Measurements from ENCODE around the gene SLC6A14.

SLC6A14 gene

DNA sequence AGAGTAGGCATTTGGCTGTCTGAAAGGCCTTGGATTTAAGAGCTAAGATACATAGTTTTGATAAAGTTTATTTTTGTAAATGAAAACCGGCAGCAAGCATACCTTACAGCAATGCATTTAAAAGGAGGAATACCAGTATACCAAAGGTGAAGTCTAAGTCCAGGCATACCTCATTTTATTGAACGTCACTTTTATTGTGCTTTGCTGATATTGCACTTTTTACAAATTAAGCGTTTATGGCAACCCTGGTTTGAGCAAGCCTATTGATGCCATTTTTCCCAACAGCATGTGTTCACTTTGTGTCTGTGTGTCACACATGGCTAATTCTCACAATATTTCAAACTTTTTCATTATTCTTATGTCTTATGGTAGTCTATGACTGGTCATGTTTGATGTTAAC is 8.4 kb upstream of the SLC6A14 start:
- H3K27ac ChIP-seq: no peak overlapping the region
- no peak for TF ChIP-seq ZFX (IDR thresholded peaks at IDR 0.05)

DNA sequence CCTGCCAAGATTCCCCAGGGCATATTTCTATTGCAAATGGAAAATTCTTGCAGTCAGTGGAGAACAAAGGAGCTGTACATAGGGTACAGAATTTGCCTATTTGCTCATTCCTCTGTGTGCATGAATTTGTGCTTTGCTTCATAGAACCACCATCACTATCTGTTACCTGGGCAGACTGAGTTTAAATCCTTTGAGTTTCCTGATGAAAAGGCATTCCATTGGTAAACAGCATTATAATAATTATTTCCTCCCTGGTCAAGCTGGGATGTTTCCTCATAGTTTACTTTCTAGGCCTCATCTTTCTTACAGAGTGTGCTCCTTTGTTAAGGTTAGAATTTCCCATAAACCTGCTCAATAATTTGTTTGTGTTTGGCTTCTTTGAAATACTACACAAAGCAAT is 809 bp upstream of the SLC6A14 start:
- no peak for TF ChIP-seq ZFX (IDR thresholded peaks at IDR 0.05)
- TF ChIP-seq, protein P1, sequence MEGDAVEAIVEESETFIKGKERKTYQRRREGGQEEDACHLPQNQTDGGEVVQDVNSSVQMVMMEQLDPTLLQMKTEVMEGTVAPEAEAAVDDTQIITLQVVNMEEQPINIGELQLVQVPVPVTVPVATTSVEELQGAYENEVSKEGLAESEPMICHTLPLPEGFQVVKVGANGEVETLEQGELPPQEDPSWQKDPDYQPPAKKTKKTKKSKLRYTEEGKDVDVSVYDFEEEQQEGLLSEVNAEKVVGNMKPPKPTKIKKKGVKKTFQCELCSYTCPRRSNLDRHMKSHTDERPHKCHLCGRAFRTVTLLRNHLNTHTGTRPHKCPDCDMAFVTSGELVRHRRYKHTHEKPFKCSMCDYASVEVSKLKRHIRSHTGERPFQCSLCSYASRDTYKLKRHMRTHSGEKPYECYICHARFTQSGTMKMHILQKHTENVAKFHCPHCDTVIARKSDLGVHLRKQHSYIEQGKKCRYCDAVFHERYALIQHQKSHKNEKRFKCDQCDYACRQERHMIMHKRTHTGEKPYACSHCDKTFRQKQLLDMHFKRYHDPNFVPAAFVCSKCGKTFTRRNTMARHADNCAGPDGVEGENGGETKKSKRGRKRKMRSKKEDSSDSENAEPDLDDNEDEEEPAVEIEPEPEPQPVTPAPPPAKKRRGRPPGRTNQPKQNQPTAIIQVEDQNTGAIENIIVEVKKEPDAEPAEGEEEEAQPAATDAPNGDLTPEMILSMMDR (conservative IDR thresholded peaks at IDR 0.05): no peak
- H3K27ac ChIP-seq: no peak overlapping the region

DNA sequence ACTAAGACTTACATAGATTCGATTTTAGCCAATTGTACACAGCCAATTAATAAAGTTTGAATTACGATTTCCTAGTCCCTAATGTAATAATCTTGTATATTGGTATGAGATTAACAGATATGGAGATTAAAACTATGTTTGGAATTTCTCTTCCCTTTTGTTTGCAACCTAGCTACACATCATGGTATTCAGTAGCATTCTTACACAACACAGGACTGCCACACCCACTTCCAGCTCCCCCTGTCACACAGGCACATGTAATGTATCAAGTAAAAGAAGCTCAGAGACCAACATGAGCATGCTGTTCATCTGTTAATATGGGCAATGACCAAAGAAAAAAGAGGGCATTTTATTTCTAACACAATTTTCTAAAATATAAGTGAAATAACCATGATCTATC is 12.8 kb downstream of the SLC6A14 start:
- TF ChIP-seq ZFX (IDR thresholded peaks at IDR 0.05): no peak
- TF ChIP-seq, protein P1 (conservative IDR thresholded peaks at IDR 0.05): no peak
- no peak overlapping the region for H3K27ac ChIP-seq

DNA sequence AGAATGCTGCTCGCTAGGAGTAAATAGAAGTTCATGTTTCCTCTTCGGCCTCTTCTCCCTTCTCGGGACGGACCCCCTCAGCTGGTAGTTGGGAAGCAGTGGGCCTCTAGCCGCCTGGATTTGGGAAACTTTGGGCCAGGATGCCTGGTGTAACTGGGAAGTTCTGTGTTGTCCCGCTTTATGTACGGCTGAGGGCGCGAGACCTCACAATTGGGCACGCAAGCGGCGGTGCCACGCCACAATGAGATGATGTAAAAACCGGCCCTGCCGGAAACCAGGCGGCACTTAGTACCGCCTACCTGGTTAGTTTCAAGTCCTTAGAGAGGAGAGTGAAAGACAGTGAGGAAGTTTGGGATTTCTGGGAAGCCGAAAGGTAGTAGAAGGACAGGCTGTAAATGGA is 26.4 kb downstream of the SLC6A14 start, which contains the start of gene CT83:
Gene CT83, minus strand, starts transcription at position 155 of the 400 bp plus-strand sequence. Its CDS starts 120 bp downstream, at position 35.
- no peak for TF ChIP-seq ZFX (IDR thresholded peaks at IDR 0.05)
- TF ChIP-seq, protein P1 (conservative IDR thresholded peaks at IDR 0.05): no peak
- no peak within 1 kb of the TSS for H3K27ac ChIP-seq

DNA sequence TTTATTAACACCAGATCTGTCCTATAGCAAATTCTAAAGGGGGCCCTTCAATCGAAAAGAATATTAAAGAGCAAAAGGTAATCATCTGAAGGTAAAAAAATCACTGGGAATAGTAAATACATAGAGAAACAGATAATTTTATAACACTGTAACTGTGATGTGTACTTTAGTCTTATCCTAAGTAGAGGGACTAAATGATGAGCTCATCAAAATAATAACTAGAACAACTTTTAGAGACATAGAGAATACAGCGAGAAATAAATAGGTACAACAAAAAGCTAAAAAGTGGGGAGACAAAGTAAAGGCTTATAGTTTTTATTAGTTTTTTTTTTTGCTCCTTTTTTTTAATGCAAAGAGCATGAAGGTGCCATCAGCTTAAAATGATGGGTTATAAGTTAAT is 43.7 kb downstream of the SLC6A14 start:
- TF ChIP-seq, protein P1 (conservative IDR thresholded peaks at IDR 0.05): no peak
- TF ChIP-seq ZFX (IDR thresholded peaks at IDR 0.05): no peak
- H3K27ac ChIP-seq: no peak overlapping the region

DNA sequence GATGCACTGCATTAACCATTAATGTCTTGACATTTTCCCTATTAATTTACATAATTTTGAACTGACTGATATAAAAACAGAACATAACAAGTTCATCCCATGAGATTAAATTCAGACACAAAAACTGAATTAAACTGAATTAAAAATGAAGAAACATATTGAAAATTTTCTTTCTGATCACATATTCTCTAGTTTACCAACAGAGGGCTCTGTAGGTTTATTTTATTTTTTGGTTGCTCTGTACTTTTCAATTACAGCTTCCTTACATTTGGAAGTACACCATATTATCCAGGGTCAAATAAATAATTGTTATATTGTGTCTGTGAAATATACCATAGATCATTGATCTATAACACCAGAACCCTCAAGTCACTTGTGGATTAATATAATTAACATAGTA is 53.7 kb downstream of the SLC6A14 start:
- TF ChIP-seq ZFX (IDR thresholded peaks at IDR 0.05): no peak
- TF ChIP-seq, protein P1 (conservative IDR thresholded peaks at IDR 0.05): peak; percentile 41
- H3K27ac ChIP-seq: no peak overlapping the region

DNA sequence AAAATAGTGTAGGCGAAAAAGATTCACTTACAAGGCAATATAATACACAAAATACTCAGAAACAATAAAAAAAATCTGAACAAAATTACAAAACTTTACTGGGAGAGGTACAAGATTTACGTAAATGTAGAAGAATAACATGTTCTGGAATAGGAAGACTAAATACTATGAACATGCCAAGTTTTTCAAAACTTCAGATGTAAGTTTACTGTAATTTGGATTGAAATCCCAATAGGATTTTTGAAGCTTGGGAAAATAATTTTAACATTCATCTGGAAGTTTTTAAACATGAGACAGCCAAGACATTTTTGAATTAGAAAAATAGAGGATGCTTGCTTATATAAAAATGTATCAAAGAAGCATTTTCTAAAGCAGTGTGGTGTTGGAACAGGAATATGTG is 56.9 kb downstream of the SLC6A14 start:
- no peak overlapping the region for H3K27ac ChIP-seq
- TF ChIP-seq ZFX (IDR thresholded peaks at IDR 0.05): no peak
- TF ChIP-seq, protein P1 (conservative IDR thresholded peaks at IDR 0.05): no peak

DNA sequence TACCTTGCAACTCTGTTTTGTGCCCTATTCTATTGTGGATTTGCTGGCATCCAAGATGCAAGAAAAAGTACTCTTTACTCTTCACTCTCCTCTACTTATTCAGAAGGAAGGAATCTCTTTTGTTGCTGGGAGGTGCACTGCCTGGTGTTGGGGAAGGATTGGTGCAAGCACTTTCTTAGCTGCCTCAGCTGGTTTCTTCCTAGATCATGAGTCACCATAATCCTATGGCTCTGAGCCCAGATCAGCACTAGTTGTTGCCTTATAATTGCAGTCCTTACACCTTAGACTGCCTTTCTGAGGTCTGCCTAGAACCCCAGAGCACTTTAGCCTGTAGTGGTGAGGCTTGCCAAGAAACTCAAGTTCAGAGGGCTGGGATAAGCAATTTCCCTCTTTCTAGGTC is 63.4 kb downstream of the SLC6A14 start:
- TF ChIP-seq, protein P1 (conservative IDR thresholded peaks at IDR 0.05): no peak
- TF ChIP-seq ZFX (IDR thresholded peaks at IDR 0.05): no peak
- H3K27ac ChIP-seq: no peak overlapping the region

Data from C4-2B (cell line).